PFSK-1 (cell line): ENCODE results near the gene MPDZ.

Experiments used
- FOXP2 ChIP-seq: optimal IDR thresholded peaks from 2 replicates; pipeline ENCODE3; 2011; ENCODE audit warnings: borderline replicate concordance, control low read depth, inconsistent platforms; ENCODE audit not compliant: insufficient read depth; ENCODE audit errors: extremely low read length, extremely low read depth
- POLR2AphosphoS5 ChIP-seq: IDR thresholded peaks from 2 replicates; pipeline ENCODE4 v1.6.1; 2012; ENCODE audit warnings: low read depth, mild to moderate bottlenecking, control low read depth, low read length, moderate library complexity
- REST ChIP-seq, 2 experiments: IDR thresholded peaks; 2 replicates each; pipeline versions ENCODE4 v1.6.1 to v1.8.0; 2011 to 2012; ENCODE audit warnings: low read depth in 2 of 2, low read length in 2 of 2, control low read depth in 1 of 2, inconsistent platforms in 1 of 2, mild to moderate bottlenecking in 1 of 2, moderate library complexity in 1 of 2; ENCODE audit not compliant: insufficient read depth in 1 of 2
- SIN3A ChIP-seq: IDR thresholded peaks from 2 replicates; pipeline ENCODE4 v1.6.1; 2012; ENCODE audit warnings: mild to moderate bottlenecking, low read length, moderate library complexity, borderline replicate concordance; ENCODE audit not compliant: insufficient read depth
- TAF1 ChIP-seq: IDR thresholded peaks from 2 replicates; pipeline ENCODE4 v1.6.1; 2012; ENCODE audit warnings: low read length, control low read depth, borderline replicate concordance; ENCODE audit not compliant: insufficient read depth

DNA sequence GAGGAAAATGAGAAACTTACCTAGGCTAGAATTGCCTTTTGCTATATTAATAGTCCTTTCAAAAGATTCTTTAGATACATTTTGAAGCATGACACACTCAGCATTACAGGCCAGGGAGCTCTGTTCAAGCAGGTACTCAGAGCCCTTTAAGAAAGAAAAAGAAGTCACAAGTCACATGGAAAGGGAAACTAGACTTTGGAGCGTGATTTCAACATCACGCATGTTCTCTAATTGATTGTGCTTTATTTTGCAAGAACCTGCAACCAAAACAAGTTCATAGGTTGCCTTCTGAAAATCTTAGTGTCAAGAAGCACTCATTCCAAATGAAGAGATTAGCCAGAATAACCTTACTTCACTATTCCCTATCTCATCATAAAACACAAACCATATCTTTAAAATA is 103.8 kb downstream of the MPDZ start:
- TF ChIP-seq SIN3A = no peak
- no peak for TF ChIP-seq TAF1
- no peak for TF ChIP-seq POLR2AphosphoS5
- TF ChIP-seq REST (IDR thresholded peaks at IDR 0.05; ENCODE audit: insufficient read depth in 1 of 2, low read depth in 2 of 2, low read length in 2 of 2) = no peak
- no peak for TF ChIP-seq FOXP2
